Dermis microvascular lymphatic vessel endothelial cell (primary cell): Measurements from ENCODE around the gene PCDHGC3. TPM values are rescaled to one million over a fixed set of nuclear protein-coding genes. Genes with fewer than 3 reads are reported as not detected.

ENCODE experiments used
- DNase-seq, 2 donors: peaks; one replicate each; pipeline versions ENCODE4 v3.0.0 to v3.0.0-alpha.2; 2010; ENCODE audit warnings: low read depth in 2 of 2
- total RNA-seq: library from RNA; depleted of rRNA; stranded (reverse); fragments of >200 nt; gene quantifications from 2 replicates; pipeline ENCODE4 v1.2.1, GENCODE V29; 2014

The PCDHGC3 gene
- total RNA-seq, 1 donor from 2014 or later, result 12.3 TPM

DNA sequence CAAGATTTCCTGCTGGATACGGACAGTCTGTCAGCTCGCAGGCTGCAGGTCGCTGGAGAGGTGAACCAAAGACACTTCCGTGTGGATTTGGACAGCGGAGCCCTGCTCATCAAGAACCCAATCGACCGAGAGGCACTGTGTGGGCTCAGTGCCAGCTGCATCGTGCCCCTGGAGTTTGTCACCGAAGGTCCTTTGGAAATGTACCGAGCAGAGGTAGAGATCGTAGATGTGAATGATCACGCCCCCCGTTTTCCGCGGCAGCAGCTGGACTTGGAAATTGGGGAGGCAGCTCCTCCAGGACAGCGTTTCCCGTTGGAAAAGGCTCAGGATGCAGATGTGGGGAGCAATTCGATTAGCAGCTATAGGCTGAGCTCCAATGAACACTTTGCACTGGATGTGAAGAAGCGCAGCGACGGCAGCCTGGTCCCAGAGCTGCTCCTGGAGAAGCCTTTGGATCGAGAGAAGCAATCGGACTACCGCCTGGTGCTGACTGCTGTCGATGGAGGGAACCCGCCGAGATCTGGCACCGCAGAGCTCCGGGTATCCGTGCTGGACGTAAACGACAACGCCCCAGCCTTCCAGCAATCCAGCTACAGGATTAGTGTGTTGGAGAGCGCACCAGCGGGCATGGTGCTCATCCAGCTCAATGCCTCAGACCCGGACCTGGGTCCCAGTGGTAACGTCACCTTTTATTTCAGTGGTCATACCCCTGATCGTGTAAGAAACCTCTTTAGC is 9.7 kb downstream of the PCDHGC3 start:
- peak in 1 of 2 donors; percentile 12 for DNase-seq

DNA sequence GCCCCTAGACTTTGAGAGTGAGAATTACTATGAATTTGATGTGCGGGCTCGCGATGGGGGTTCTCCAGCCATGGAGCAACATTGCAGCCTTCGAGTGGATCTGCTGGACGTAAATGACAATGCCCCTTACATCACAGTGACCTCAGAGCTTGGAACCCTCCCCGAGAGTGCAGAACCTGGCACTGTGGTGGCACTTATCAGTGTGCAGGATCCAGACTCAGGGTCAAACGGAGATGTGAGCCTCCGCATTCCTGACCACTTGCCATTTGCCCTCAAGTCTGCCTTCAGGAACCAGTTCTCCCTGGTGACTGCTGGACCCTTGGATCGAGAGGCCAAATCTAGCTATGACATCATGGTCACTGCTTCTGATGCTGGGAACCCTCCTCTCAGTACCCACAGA is 10.3 kb downstream of the PCDHGC3 start:
- no peak for DNase-seq

DNA sequence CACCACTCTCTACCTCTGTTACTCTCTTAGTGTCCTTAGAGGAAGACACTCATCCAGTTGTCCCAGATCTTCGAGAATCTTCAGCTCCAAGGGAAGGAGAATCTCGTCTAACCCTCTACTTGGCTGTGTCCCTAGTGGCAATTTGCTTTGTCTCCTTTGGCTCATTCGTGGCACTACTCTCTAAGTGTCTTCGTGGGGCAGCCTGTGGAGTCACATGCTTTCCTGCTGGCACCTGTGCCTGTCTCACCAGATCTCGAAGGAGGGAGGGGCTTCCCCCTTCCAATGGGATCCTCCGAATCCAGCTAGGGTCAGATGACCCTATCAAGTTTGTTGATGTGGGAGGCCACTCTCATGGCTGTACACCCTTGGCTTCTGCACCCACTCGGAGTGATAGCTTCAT is 11.4 kb downstream of the PCDHGC3 start:
- DNase-seq, result no peak

DNA sequence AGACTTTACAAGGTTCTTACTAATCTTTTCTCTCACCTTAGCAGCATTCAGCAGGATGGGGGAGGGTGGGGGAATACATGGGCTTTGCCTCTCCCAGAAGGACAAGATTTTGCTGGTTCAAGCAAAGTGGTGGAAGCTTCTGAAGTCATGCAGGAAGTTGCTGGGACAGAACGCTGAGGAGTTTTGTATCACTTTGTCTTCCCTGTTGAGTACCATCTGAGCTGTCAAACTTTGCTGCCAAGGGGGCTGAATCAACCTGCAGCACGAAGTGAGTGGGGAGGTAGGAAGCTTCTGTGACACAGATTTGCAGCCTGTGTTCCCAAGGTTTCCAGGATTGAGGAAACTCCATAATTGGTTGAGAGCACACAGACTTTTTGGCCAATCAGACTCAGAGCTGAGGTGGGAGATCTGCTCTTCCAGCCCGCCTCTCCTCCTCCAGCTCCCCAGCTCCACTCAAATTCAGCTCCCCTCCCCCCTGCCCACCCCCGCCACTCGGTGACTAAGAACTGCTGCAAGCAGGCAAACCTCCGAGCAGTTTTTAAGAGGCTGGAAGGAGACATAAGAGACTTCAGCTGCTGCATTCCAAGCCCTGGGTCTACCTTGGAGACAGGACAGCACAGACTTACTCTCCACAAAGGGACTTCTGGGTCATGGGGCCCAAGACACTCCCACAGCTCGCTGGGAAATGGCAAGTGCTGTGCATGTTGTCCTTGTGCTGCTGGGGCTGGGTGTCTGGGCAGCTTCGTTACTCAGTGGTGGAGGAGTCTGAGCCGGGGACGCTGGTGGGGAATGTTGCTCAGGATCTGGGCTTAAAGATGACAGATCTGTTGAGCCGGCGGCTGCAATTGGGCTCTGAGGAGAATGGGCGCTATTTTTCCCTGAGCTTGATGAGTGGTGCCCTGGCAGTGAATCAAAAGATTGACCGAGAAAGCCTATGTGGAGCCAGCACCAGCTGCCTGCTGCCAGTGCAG is 13.1 kb downstream of the PCDHGC3 start, which contains the start of gene PCDHGC5:
Gene PCDHGC5, plus strand, starts transcription at position 491 of the 971 bp plus-strand sequence. Its CDS starts 160 bp downstream, at position 651.
- no peak for DNase-seq

DNA sequence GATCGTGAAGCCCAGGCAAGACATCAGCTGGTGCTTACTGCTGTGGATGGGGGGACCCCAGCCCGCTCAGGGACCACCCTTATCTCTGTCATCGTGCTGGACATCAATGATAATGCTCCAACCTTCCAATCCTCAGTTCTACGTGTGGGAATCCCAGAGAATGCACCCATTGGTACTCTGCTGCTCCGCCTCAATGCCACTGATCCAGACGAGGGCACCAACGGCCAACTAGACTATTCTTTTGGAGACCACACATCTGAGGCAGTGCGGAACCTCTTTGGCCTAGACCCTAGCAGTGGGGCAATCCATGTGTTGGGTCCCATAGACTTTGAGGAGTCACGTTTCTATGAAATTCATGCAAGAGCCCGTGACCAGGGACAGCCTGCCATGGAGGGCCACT is 14.1 kb downstream of the PCDHGC3 start:
- DNase-seq, result no peak

DNA sequence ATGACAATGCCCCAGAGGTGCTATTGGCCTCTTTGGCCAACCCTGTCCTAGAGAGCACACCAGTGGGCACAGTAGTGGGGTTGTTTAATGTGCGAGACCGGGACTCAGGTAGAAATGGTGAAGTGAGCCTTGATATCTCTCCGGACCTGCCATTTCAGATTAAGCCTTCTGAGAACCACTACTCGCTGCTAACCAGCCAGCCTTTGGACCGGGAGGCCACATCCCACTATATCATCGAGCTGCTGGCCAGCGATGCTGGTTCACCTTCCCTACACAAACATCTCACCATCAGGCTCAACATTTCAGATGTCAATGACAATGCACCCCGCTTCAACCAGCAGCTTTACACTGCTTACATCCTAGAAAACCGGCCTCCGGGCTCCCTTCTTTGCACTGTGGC is 14.5 kb downstream of the PCDHGC3 start:
- DNase-seq, result no peak

DNA sequence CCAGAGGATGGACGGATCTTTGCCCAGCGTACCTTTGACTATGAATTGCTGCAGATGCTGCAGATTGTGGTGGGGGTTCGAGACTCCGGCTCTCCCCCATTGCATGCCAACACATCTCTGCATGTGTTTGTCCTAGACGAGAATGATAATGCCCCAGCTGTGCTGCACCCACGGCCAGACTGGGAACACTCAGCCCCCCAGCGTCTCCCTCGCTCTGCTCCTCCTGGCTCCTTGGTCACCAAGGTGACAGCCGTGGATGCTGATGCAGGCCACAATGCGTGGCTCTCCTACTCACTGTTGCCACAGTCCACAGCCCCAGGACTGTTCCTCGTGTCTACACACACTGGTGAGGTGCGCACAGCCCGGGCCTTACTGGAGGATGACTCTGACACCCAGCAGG is 15.0 kb downstream of the PCDHGC3 start:
- no peak for DNase-seq

DNA sequence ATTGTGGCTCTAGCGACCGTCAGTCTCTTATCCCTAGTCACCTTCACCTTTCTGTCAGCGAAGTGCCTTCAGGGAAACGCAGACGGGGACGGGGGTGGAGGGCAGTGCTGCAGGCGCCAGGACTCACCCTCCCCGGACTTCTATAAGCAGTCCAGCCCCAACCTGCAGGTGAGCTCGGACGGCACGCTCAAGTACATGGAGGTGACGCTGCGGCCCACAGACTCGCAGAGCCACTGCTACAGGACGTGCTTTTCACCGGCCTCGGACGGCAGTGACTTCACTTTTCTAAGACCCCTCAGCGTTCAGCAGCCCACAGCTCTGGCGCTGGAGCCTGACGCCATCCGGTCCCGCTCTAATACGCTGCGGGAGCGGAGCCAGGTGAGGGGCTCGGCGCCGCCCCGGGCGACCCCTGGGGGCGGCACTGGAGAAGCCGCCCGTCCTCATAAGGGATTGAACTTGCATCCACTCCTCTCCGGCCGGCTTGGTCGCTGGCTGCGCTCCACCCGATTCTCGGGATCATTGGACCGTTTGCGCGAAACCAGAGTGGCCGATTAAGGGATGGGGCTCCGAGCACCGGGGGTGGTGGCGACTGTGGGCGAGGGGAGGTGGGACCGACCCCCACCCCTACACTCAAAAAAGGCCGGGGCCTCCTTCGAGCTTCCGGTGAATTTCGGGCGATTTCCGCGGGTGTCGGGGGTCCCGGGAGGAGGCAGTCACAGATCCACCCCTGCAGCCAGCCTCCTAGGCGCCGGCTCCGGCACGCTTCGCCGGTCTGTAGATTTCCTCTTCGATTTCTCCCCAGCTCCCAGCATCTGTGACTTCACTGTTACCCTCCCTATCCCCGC is 15.8 kb downstream of the PCDHGC3 start:
- no peak for DNase-seq

DNA sequence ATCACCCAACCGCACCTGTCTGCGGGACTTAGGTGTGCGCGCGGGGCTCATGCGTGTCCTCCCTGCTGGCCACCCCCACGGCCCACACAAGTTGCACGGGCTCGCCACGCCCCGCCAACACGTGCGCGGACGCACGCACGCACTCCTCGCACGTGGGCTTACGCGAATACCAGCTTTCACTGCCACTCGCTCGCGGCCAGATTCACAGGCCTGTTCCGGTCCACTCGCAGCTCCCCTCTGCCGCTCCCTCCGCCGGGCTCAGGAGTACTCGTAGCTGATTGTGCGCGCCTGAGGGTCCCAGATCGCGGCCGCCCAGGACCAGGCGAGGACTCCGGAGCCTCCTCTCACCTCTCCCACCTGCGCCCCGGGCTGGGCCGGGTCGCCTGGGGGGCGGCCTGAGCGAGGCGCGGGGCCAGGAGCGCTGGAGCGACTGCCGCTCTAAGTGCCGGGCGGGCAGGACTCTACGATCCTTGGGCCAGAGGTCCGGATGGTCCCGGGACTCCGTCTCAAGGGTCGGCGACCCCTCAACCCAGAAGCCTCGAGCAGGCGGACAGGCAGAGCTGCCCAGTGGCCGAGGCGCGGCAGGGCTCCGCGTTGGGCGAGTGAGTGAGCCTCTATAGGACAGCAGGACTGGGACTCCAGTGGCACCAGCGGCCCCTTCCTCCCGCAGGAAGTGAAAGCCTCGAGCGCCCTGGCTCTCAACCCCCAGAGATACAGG is 16.6 kb downstream of the PCDHGC3 start:
- DNase-seq, result no peak

DNA sequence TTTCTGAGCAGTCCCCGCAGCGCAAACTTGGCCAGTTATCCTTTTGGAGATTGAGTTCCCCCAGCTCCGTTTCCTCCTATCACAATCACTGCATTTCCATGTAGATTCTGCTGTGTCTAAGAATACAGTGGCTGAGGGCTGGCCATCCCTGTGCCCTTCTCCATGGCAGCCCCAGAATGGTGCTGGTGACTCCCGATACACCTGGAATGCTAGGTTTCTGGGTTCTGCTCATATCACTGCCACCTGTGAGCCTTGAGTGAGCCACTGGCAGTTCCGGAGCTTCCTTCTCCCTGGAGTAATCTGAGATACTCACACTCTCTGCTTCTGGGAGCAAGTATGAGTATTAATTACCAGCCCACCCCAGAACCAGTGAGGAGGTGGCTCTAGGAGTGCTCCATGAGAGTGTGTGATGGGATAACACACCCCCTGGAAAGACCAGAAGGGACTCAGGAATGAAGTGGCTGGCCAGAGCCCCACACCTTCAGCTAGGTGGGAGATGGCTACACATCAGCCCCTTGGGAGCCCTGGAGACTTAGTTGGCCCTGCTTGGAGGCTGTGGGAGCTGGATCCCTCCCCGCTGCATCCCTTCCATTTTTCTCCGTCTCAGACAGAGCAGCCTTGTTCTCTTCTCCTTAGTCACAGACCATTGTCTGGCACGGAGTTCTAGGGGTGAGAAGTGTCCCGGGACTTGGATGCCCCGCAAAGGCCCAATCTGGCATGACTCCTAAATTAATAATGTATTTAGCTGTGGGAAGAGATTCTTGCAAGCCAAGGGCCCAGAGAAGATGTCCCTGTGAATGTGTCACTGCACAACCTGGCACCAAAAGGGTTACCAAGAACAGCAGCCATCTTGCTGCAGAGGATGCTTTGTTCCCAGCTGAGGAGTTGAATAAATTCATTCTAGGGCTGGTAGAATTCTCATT is 18.0 kb downstream of the PCDHGC3 start:
- DNase-seq, result no peak

DNA sequence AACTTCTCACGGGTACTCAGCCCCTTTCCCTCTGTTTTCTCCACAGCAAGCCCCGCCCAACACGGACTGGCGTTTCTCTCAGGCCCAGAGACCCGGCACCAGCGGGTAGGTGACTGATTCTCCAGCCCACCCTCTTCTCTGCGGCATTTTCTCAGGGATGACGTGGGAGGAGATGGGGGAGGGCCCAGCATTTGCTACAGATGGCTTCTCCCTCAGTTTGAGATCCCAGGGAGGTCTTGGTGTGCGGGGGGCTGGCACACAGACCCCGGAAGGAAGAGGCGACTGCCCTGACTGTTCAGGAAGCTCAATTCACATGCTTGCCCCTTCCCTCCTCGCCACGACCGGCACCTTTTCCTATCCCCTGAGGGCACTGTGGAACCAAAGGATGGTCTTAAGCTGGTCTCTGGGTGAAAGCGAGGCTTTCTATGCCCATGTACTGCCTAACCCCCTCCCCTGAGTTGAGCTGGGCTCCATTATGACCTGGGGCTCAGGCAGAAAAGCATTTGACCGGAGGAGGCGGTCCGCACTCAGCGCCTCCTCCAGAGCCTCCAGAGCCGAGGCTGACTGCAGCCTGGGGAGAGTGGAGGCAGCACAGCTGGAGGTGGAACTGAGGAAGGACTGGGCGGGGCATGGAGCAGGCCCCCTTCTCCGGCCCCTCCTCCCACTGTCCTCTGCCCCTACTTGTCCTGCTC is 19.1 kb downstream of the PCDHGC3 start:
- DNase-seq, result no peak

DNA sequence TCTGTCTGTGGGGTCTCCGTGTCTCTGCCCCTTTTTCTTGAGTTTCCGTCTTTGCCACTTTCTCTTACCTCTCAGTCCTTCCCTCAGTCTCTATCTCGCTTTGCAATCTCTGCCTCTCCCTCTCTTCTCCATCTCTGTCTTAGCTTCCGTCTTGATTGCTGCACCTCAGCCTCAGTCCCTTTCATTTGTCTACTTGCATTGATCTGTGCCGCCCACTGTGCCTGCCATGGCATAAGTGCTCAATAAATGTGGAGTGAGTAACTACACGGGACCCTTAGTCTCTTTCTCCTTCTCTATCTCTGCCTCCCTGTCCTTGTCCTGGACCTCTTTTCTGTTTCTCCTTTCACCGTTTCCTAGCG is 19.7 kb downstream of the PCDHGC3 start:
- DNase-seq, result no peak

DNA sequence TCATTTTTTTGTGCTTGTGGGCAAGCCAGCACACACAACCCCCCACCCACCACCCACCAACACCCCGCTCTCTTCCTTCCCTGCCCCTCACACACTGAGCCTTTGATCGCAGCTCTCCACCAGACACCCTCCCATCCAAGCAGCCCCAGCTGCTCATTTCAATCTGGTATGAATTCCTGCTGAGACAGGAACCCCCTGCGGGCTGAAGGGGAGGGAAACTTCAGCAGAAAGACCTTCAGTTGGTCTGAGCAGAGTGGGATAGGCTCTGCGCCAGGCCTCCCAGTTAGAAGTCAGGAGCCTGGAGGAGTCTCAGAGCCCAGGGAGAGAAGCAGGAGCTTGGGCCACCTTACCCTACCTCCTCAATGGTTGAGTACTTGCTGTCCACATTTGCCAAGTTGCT is 20.3 kb downstream of the PCDHGC3 start:
- no peak for DNase-seq

DNA sequence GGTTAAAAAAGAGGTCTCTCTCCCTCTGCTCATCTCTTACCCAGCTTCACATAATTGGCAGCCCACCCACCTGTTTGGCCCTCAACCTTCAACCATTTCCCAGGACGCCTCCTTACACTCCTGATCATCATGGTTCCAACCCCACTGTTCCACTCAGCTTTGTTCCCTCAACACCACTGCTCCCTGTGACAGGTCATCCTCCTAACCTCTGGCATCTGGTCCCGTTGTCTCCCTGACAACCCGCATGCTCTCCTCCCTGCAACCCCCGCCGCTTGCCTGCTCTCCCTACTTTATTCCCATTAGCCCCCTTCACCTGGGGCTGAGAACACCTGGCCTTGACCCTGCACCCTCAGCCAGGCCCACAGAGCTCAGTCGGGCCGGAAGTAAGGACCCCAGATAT is 26.0 kb downstream of the PCDHGC3 start:
- no peak for DNase-seq

DNA sequence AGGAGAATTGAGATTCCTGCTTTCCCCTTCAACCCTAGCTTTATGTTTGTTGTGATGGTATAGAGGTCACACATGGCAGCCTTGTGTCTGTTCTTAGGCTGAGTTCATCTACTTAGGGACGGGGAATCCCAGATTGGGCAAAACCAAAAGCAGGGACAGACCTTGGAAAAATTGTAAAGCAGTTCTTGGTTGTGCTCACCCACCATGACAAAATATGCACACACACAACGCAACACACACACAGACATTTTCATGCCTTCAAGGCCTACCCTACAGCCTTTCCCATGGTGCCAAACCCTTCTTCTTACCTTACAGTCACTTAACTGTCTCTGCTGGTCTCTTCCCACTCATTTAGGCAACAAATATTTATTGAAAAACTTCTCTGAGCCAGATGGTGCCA is 27.9 kb downstream of the PCDHGC3 start:
- no peak for DNase-seq

DNA sequence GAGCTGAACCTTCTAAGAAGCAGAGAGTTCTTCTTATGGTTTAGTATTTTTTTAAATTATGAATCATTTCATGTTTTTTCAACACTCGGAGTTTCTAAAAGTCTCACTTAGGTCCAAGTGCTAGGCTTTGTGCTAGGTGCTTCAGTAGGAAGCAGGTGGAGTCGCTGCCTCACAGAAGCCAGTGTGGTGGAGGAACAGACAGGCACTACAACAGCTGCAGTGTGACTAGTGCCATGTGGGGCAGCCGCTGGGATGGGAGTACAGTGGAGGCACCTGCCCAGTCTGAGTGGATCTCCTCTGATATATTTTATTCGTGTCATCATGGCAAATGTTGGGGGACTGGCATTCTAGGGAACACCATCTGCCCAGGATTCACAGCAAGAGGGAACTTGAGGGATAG is 28.4 kb downstream of the PCDHGC3 start:
- no peak for DNase-seq

DNA sequence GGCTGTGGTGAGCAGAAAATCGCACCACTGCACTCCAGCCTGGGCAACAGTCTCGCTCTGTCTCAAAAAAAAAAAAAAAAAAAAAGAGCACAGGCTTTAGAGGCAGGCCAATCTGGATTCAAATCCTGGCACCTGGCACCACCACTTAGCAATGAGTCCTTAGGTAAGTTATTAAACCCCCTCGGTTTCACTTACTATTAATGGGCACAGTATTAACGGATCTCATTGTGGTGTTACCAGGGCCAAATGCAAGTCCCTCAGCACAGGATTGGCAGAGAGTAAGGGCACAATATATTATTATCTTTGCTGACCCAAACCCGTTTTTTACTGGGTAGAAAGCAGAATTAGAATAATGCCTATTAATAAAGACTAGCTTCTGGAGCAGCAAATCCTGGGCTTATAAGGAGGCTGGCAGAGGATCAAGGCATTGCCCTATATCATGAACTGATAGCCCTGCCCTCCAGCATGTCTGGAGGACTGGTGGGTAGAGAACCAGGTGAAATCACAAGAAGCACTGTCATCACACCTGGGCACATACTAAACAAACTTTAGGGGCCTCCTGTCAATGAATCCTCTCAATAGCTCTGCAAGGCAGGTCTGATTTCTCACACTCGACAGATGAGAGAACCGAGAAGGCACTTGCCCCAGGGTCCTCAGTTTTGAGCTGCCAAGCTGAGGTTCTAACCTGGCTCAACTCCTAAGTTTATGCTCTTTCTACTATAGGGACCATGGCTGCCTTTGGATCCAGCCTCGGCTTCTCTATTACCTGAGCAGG is 30.8 kb downstream of the PCDHGC3 start:
- no peak for DNase-seq

DNA sequence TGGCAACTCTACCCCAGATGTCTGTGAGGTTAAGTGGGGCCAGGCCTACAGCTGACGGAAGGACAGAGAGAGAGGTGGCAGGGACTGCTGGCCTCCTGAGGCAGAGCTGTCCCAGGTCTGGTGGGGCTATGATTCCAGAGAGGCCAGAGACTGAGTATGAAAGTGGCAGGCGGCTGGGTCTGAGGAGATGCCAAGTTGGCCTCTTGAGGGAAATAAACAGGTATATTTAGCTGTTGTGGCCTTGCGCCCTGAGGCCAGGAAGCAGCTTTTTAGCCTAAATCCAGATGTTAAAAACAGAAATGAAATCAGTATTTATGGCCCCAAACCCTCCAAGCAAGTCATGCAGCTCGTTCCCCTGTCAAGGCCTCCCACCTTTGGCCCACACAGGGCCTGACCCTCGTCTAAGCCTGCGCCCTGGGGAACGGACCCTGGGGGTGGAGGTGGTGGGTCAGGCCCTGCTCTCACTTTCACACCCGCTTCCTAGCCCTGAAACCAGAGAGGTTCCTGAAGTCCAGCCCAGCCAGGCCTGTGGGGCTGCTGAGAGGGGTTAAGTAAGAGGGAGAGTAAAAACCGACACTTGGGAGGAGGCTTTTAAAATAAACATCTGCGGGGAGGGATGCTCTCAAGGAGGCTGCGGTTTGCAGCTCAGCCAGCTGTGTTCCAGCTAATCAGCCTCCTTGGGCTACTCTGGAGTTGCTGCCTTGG is 31.8 kb downstream of the PCDHGC3 start:
- DNase-seq, result no peak
